Measurements from ENCODE around the gene HEMGN.
"Not testable (repeated sequence)": the region's sequence is repeated elsewhere in the genome, so short reads cannot be mapped to it uniquely, and the experiment has no call there.

Gene HEMGN

GRCh38 chr9:97962575-97962974 is 24.6 kb upstream of the HEMGN start:
- no peak for DNase-seq

- DNase-seq: no peak
Measured at GRCh38 chr9:97962136-97962535, 24.2 kb upstream of the HEMGN start.

- no peak for DNase-seq
Measured at GRCh38 chr9:97961361-97961760, 23.4 kb upstream of the HEMGN start.

GRCh38 chr9:97960678-97961328 is 22.8 kb upstream of the HEMGN start:
- not testable (repeated sequence) for DNase-seq

GRCh38 chr9:97959585-97959984 is 21.6 kb upstream of the HEMGN start:
- no peak for DNase-seq

- no peak for DNase-seq
Measured at GRCh38 chr9:97958812-97959511, 21.0 kb upstream of the HEMGN start.

GRCh38 chr9:97956331-97956730 is 18.4 kb upstream of the HEMGN start:
- no peak for DNase-seq

- peak; percentile 76 for DNase-seq
Measured at GRCh38 chr9:97954550-97954989, 16.6 kb upstream of the HEMGN start.

GRCh38 chr9:97950873-97951272 is 12.9 kb upstream of the HEMGN start:
- DNase-seq: peak; percentile 16

GRCh38 chr9:97947094-97947493 is 9.1 kb upstream of the HEMGN start:
- DNase-seq: not testable (repeated sequence)

GRCh38 chr9:97945470-97945869 is 7.5 kb upstream of the HEMGN start:
- not testable (repeated sequence) for DNase-seq

GRCh38 chr9:97944612-97945011 is 6.6 kb upstream of the HEMGN start:
- no peak for DNase-seq

GRCh38 chr9:97943308-97943855 is 5.4 kb upstream of the HEMGN start:
- DNase-seq: no peak

GRCh38 chr9:97941323-97941722 is 3.4 kb upstream of the HEMGN start:
- no peak for DNase-seq

- no peak for DNase-seq
Measured at GRCh38 chr9:97940741-97941140, 2.8 kb upstream of the HEMGN start.

- DNase-seq: no peak
Measured at GRCh38 chr9:97940233-97940632, 2.3 kb upstream of the HEMGN start.

- no peak for DNase-seq
Measured at GRCh38 chr9:97936998-97937397, 974 bp downstream of the HEMGN start.

- DNase-seq: no peak
Measured at GRCh38 chr9:97935276-97935675, 2.7 kb downstream of the HEMGN start.

GRCh38 chr9:97934321-97935115 is 3.5 kb downstream of the HEMGN start:
- DNase-seq: no peak

GRCh38 chr9:97933297-97933998 is 4.5 kb downstream of the HEMGN start:
- no peak for DNase-seq

GRCh38 chr9:97930972-97931371 is 7.0 kb downstream of the HEMGN start:
- peak; percentile 32 for DNase-seq

- DNase-seq: no peak
Measured at GRCh38 chr9:97928986-97929604, 8.9 kb downstream of the HEMGN start.
